Heart left ventricle (tissue), 16 donors: ENCODE measurements around the gene AMOTL2. TPM values are rescaled to one million over a fixed set of nuclear protein-coding genes. Genes with fewer than 3 reads are reported as not detected.

Experiments
- ATAC-seq, 4 donors: fragments of 200-7000 bp; cut with Tn5 transposase; one replicate each; pipeline ENCODE4 v1.9.1; 2020 to 2022; ENCODE audit warnings: moderate library complexity in 4 of 4, mild to moderate bottlenecking in 3 of 4, moderate number of reproducible peaks in 1 of 4
- DNase-seq, 5 donors: peaks; one replicate each; pipeline ENCODE4 v3.0.0-alpha.2; 2020
- H3K27ac ChIP-seq, 12 donors: fragments of 200-600 bp; sonication (generic) in 4 of 12; one replicate each; pipeline versions ENCODE4 v1.5.0 to v1.8.0; 2016 to 2022; ENCODE audit warnings: mild to moderate bottlenecking in 2 of 12
- H3K27me3 ChIP-seq, 9 donors: fragments of 200-600 bp; sonication (generic) in 2 of 9; one replicate each; pipeline versions ENCODE4 v1.5.1 to v1.8.0; 2016 to 2022; ENCODE audit warnings: mild to moderate bottlenecking in 3 of 9
- H3K36me3 ChIP-seq, 9 donors: fragments of 200-600 bp; sonication (generic) in 2 of 9; one replicate each; pipeline versions ENCODE4 v1.5.0 to v1.8.0; 2018 to 2022; ENCODE audit warnings: mild to moderate bottlenecking in 2 of 9
- H3K4me1 ChIP-seq, 12 donors: fragments of 200-600 bp; sonication (generic) in 4 of 12; one replicate each; pipeline versions ENCODE4 v1.5.0 to v1.8.0; 2016 to 2022; ENCODE audit warnings: mild to moderate bottlenecking in 3 of 12
- H3K4me3 ChIP-seq, 12 donors: fragments of 200-600 bp; sonication (generic) in 4 of 12; one replicate each; pipeline versions ENCODE4 v1.5.0 to v1.8.0; 2017 to 2022; ENCODE audit warnings: mild to moderate bottlenecking in 9 of 12, moderate library complexity in 4 of 12
- H3K9me3 ChIP-seq, 12 donors: fragments of 200-600 bp; sonication (generic) in 4 of 12; one replicate each; pipeline versions ENCODE4 v1.5.0 to v1.8.0; 2016 to 2022; ENCODE audit warnings: mild to moderate bottlenecking in 1 of 12
- CTCF ChIP-seq, 12 donors: fragments of 200-600 bp; sonication (generic) in 4 of 12; IDR thresholded peaks; one replicate each; pipeline versions ENCODE4 v1.5.0 to v1.8.0; 2018 to 2022; ENCODE audit warnings: antibody characterized with exemption in 12 of 12, mild to moderate bottlenecking in 5 of 12
- POLR2A ChIP-seq, 2 donors: fragments of 450-650 bp; IDR thresholded peaks; one replicate each; pipeline ENCODE4 v1.6.1; 2017; ENCODE audit warnings: antibody characterized with exemption in 2 of 2, mild to moderate bottlenecking in 2 of 2, moderate library complexity in 2 of 2
- WGBS, 4 donors: extraction: QIAGEN DNeasy Blood & Tissue Kit in 2 of 4; methylation state at CpG; one replicate each; pipeline versions ENCODE4 v1.1.5 to v1.1.7; 2013 to 2018; 5-methylcytosine and 5-hydroxymethylcytosine counted together
- intact Hi-C, 10 donors: fragments of 100-400 bp; cut with DNase I; formaldehyde crosslinking; loops; one replicate each; pipeline versions ENCODE4 v1.11.1 to v1.14.2; 2022
- polyA plus RNA-seq, 2 donors: library from polyadenylated mRNA; stranded (reverse); fragments of 200-250 nt; gene quantifications; one replicate each; pipeline ENCODE4 v1.2.3, GENCODE V29; 2013
- total RNA-seq, 9 donors: library from RNA; depleted of rRNA in 2 of 9; stranded (reverse); fragments of >200 nt in 2 of 9; fragmentation: NEBNext Ultra II Directional in 3 of 9; extraction: Animal tissue kit (Norgen Biotek cat#: 25700) in 3 of 9; gene quantifications; one replicate each; pipeline versions ENCODE4 v1.1.0 to v1.2.4, GENCODE V29; 2016 to 2023
- donor health status: ischemic (EF 13 %, LVEDD 7.1; RV severe dilation, severe dysfunction).
- donor health status: healthy with polysubstance abuse.
- donor health status: DM: no; HTN: yes; CAD: no.
- donor health status: DM: no; HTN: no; CAD: no.
- donor health status: ischemic (EF 25% LVEDD 6.9; RV normal size, moderate dysfunction).
- donor health status: ischemic (EF 25% LVEDD 5.7; RV mildly dilated, moderate dysfunction).
- donor health status: healthy.
- donor health status: DM: yes; HTN: yes; CAD: no.
- donor health status: ischemic (EF 35%, LVEDD 5.7; RV mildly dilated, moderate dysfunction).
- donor health status: nonischemic (EF 11% LVEDD 7.7; RV severe dilation, severe dysfunction).
- donor health status: DM: yes; HTN: yes; CAD: no.
- donor health status: PGD.
- donor health status: ischemic (EF 29% LVEDD 5.4; RV normal size, mild dysfunction).
- donor health status: nonischemic (EF 23%, LVEDD 6.1; RV moderate dilation, normal function).

The AMOTL2 gene
- total and polyA plus RNA-seq, 11 donors = 19.0 to 109 (median 48.9) TPM

- H3K4me1 ChIP-seq = peaks cover 0 to 18% (median 2%) of the 10 kb centered on the region in 12 donors
- no peak overlapping the region for H3K27ac ChIP-seq
- DNase-seq = no peak
- H3K27me3 ChIP-seq = no peaks in the 10 kb centered on the region
- peaks cover 0 to 4% (median 0%) of the 10 kb centered on the region in 12 donors for H3K9me3 ChIP-seq
- ATAC-seq = no peak
- H3K36me3 ChIP-seq = no peaks in the 10 kb centered on the region
- no peak overlapping the region for H3K4me3 ChIP-seq
- intact Hi-C loops = no loop called here
- WGBS, 4 donors = 77 to 81% (median 78%) methylated on average over 1 of the region's 1 CpG
- TF ChIP-seq POLR2A (IDR thresholded peaks at IDR 0.05) (no peak), CTCF (IDR thresholded peaks at IDR 0.05) (no peak)
These were observed 33.3 kb downstream of the AMOTL2 start for GRCh38 chr3:134340982-134341365.

GRCh38 chr3:134340362-134340981, 33.8 kb downstream of the AMOTL2 start:
- intact Hi-C loops = no loop called here
- Histone ChIP-seq H3K36me3 (no peaks in the 10 kb centered on the region), H3K4me3 (no peak overlapping the region), H3K27me3 (no peaks in the 10 kb centered on the region), H3K27ac (no peak overlapping the region), H3K4me1 (peaks cover 0 to 18% (median 2%) of the 10 kb centered on the region in 12 donors), H3K9me3 (no peaks in the 10 kb centered on the region)
- DNase-seq (no peak), ATAC-seq (no peak)
- WGBS, 4 donors = 81 to 92% (median 88%) methylated on average over 1 of the region's 1 CpG
- TF ChIP-seq CTCF (IDR thresholded peaks at IDR 0.05) (no peak), POLR2A (IDR thresholded peaks at IDR 0.05) (no peak)

- Histone ChIP-seq H3K27me3 (no peaks in the 10 kb centered on the region), H3K4me1 (peaks cover 0 to 22% (median 6%) of the 10 kb centered on the region in 12 donors)
These were observed 34.3 kb downstream of the AMOTL2 start for GRCh38 chr3:134339913-134340312.

GRCh38 chr3:134339331-134339730, 34.9 kb downstream of the AMOTL2 start:
- Histone ChIP-seq H3K4me3 (no peak overlapping the region), H3K36me3 (no peaks in the 10 kb centered on the region), H3K4me1 (peaks cover 1 to 28% (median 11%) of the 10 kb centered on the region in 12 donors), H3K9me3 (no peaks in the 10 kb centered on the region), H3K27me3 (no peaks in the 10 kb centered on the region), H3K27ac (no peak overlapping the region)
- DNase-seq (no peak), ATAC-seq (no peak)
- intact Hi-C loops = no loop called here
- 91 to 95% (median 94%) methylated on average over 9 of the region's 9 CpGs for WGBS, 4 donors
- TF ChIP-seq CTCF (IDR thresholded peaks at IDR 0.05) (no peak), POLR2A (IDR thresholded peaks at IDR 0.05) (no peak)

More at GRCh38 chr3:134339913-134340312, 34.3 kb downstream of the AMOTL2 start:
- intact Hi-C loops = no loop called here
- Histone ChIP-seq H3K4me3 (no peak overlapping the region), H3K27ac (no peak overlapping the region), H3K9me3 (no peaks in the 10 kb centered on the region), H3K36me3 (no peaks in the 10 kb centered on the region)
- no peak for TF ChIP-seq CTCF (IDR thresholded peaks at IDR 0.05)
- TF ChIP-seq POLR2A (IDR thresholded peaks at IDR 0.05) = no peak
- no peak for DNase-seq
- 83 to 89% (median 87%) methylated on average over 5 of the region's 5 CpGs for WGBS, 4 donors
- no peak for ATAC-seq
